Pancreas (tissue), 10 donors: ENCODE measurements around the gene USP20. TPM values are rescaled to one million over a fixed set of nuclear protein-coding genes. Genes with fewer than 3 reads are reported as not detected.

Experiments
- ATAC-seq, 4 donors: fragments of 200-7000 bp; cut with Tn5 transposase; one replicate each; pipeline versions ENCODE4 v1.8.0 to v1.9.1; 2020; ENCODE audit warnings: mild to moderate bottlenecking in 4 of 4, moderate library complexity in 4 of 4
- DNase-seq, 6 donors: peaks; one replicate each; pipeline ENCODE4 v3.0.0-alpha.2; 2020
- FAIRE-seq: peaks from 2 replicates; lab custom pipeline; 2012; peaks lifted over from hg19 to GRCh38; lab: Jason Lieb, UNC
- H3K27ac ChIP-seq, 4 donors: fragments of 200-600 bp; sonication (generic); 1 replicate in 3 of 4; 2 replicates in 1 of 4; pipeline versions ENCODE4 v1.5.0 to v1.8.0; 2020
- H3K27me3 ChIP-seq, 4 donors: fragments of 200-600 bp; one replicate each; pipeline ENCODE4 v1.8.0; 2021
- H3K36me3 ChIP-seq, 3 donors: fragments of 200-600 bp; sonication (generic) in 1 of 3; one replicate each; pipeline versions ENCODE4 v1.5.0 to v1.8.0; 2020 to 2021
- H3K4me1 ChIP-seq, 3 donors: fragments of 200-600 bp; one replicate each; pipeline ENCODE4 v1.8.0; 2021
- H3K4me3 ChIP-seq, 4 donors: fragments of 200-600 bp; sonication (generic) in 2 of 4; one replicate each; pipeline versions ENCODE4 v1.5.0 to v1.8.0; 2020 to 2021
- H3K9me3 ChIP-seq, 4 donors: fragments of 200-600 bp; one replicate each; pipeline ENCODE4 v1.8.0; 2021
- CTCF ChIP-seq, 4 donors: fragments of 200-600 bp; sonication (generic) in 3 of 4; IDR thresholded peaks; one replicate each; pipeline versions ENCODE4 v1.5.0 to v1.8.0; 2021; ENCODE audit warnings: antibody characterized with exemption in 4 of 4
- WGBS, 2 donors: extraction: QIAGEN DNeasy Blood & Tissue Kit; methylation state at CpG; one replicate each; pipeline ENCODE4 v1.1.7; 2013; 5-methylcytosine and 5-hydroxymethylcytosine counted together
- intact Hi-C, 3 donors: fragments of 100-400 bp; cut with DNase I; formaldehyde crosslinking; loops; one replicate each; pipeline versions ENCODE4 v1.11.1 to v1.14.2; 2022
- polyA plus RNA-seq, 2 donors: library from polyadenylated mRNA; stranded (reverse); fragments of 200-250 nt; gene quantifications; one replicate each; pipeline ENCODE4 v1.2.3, GENCODE V29; 2013
- total RNA-seq, 6 donors: library from RNA; stranded (reverse); fragmentation: NEBNext Ultra II Directional in 4 of 6; extraction: Animal tissue kit (Norgen Biotek cat#: 25700) in 4 of 6; gene quantifications; one replicate each; pipeline versions ENCODE4 v1.2.1 to v1.2.4, GENCODE V29; 2021 to 2023
- donor health status: healthy with polysubstance abuse.
- donor health status: DM: no; HTN: no; CAD: no; lungs with moderate emphysema.
- donor health status: DM: no; HTN: no; CAD: no.
- donor health status: control.
- donor health status: control.
- donor health status: Bipolar disorder and iron deficiency.
- donor health status: DM: yes; HTN: yes; CAD: no.
- donor health status: DM: no; HTN: no; CAD: no.
- donor health status: DM: no; HTN: no; CAD: no.
- donor health status: DM: yes; HTN: yes; CAD: no.

Gene USP20
- total and polyA plus RNA-seq, 8 donors: 9.7 to 54.8 (median 14.0) TPM

- Histone ChIP-seq H3K4me3 (no peak overlapping the region), H3K4me1 (no peaks in the 10 kb centered on the region), H3K27me3 (no peaks in the 10 kb centered on the region), H3K36me3 (peaks cover 0 to 27% (median 13%) of the 10 kb centered on the region in 3 donors), H3K27ac (no peak overlapping the region), H3K9me3 (no peaks in the 10 kb centered on the region)
- 92 to 93% methylated on average over 11 of the region's 11 CpGs for whole genome bisulfite sequencing, 2 donors
- DNase-seq (no peak), FAIRE-seq (no peak), ATAC-seq (no peak)
- intact Hi-C loops: no loop called here
- no peak for TF ChIP-seq CTCF (IDR thresholded peaks at IDR 0.05)
Observed at GRCh38 chr9:129871046-129871445, 35.8 kb downstream of the USP20 start.

- DNase-seq: no peak
- H3K4me3 ChIP-seq: no peak overlapping the region
- no peak for FAIRE-seq
- no peaks in the 10 kb centered on the region for H3K27me3 ChIP-seq
- intact Hi-C loops: no loop called here
- H3K27ac ChIP-seq: no peak overlapping the region
- H3K9me3 ChIP-seq: no peaks in the 10 kb centered on the region
- peaks cover 0 to 30% (median 13%) of the 10 kb centered on the region in 3 donors for H3K36me3 ChIP-seq
- no peak for TF ChIP-seq CTCF (IDR thresholded peaks at IDR 0.05)
- no peaks in the 10 kb centered on the region for H3K4me1 ChIP-seq
- WGBS, 2 donors: 87 to 88% methylated on average over 16 of the region's 16 CpGs
- ATAC-seq: no peak
Observed at GRCh38 chr9:129873563-129874190, 38.4 kb downstream of the USP20 start.

GRCh38 chr9:129874261-129875101, 39.2 kb downstream of the USP20 start:
- ATAC-seq (no peak), DNase-seq (no peak), FAIRE-seq (no peak)
- Histone ChIP-seq H3K27me3 (no peaks in the 10 kb centered on the region), H3K9me3 (no peaks in the 10 kb centered on the region), H3K4me1 (no peaks in the 10 kb centered on the region), H3K27ac (no peak overlapping the region), H3K4me3 (no peak overlapping the region), H3K36me3 (peaks cover 0 to 33% (median 13%) of the 10 kb centered on the region in 3 donors)
- intact Hi-C loops: no loop called here
- 91% methylated on average over 35 to 38 of the region's 38 CpGs for WGBS, 2 donors
- no peak for TF ChIP-seq CTCF (IDR thresholded peaks at IDR 0.05)

GRCh38 chr9:129875181-129875611, 39.9 kb downstream of the USP20 start:
- FAIRE-seq (no peak), DNase-seq (peak in 1 of 6 donors; percentile 63)
- no peaks in the 10 kb centered on the region for H3K9me3 ChIP-seq

More at GRCh38 chr9:129875181-129875611, 39.9 kb downstream of the USP20 start:
- TF ChIP-seq CTCF (IDR thresholded peaks at IDR 0.05): no peak
- H3K27ac ChIP-seq: no peak overlapping the region
- intact Hi-C loops: no loop called here
- WGBS, 2 donors: 80 to 84% methylated on average over 23 of the region's 23 CpGs
- H3K36me3 ChIP-seq: peaks cover 0 to 40% (median 13%) of the 10 kb centered on the region in 3 donors
- no peaks in the 10 kb centered on the region for H3K4me1 ChIP-seq
- H3K27me3 ChIP-seq: no peaks in the 10 kb centered on the region
- no peak for ATAC-seq
- H3K4me3 ChIP-seq: no peak overlapping the region
